IMR-90 (cell line): ENCODE data around the gene TBX15.

ENCODE experiments used
- BHLHE40 ChIP-seq: fragments of 150-350 bp; IDR thresholded peaks from 2 replicates; pipeline ENCODE4 v1.6.1; 2016; ENCODE audit warnings: mild to moderate bottlenecking, low read depth, low read length
- CEBPB ChIP-seq: IDR thresholded peaks from 2 replicates; pipeline ENCODE4 v1.6.1; 2012; ENCODE audit warnings: low read depth, low read length, improper control_type of control experiment
- CTCF ChIP-seq: conservative IDR thresholded peaks from 2 replicates; pipeline ENCODE4 v1.5.1; 2012; ENCODE audit warnings: mild to moderate bottlenecking, low read depth, low read length, improper control_type of control experiment
- FOS ChIP-seq: fragments of 150-350 bp; IDR thresholded peaks from 2 replicates; pipeline ENCODE4 v1.6.1; 2016; ENCODE audit warnings: low read depth, low read length
- MAFK ChIP-seq: IDR thresholded peaks from 2 replicates; pipeline ENCODE4 v1.6.1; 2012; ENCODE audit warnings: low read depth, low read length, improper control_type of control experiment
- MXI1 ChIP-seq: IDR thresholded peaks from 2 replicates; pipeline ENCODE4 v1.6.1; 2012; ENCODE audit warnings: low read depth, mild to moderate bottlenecking, low read length, moderate library complexity, borderline replicate concordance
- POLR2A ChIP-seq: IDR thresholded peaks from 2 replicates; pipeline ENCODE4 v1.6.1; 2012; ENCODE audit warnings: mild to moderate bottlenecking, low read depth, low read length
- RCOR1 ChIP-seq: IDR thresholded peaks from 2 replicates; pipeline ENCODE4 v1.6.1; 2012; ENCODE audit warnings: mild to moderate bottlenecking, low read length, improper control_type of control experiment; ENCODE audit not compliant: insufficient replicate concordance
- USF2 ChIP-seq: fragments of 150-350 bp; IDR thresholded peaks from 2 replicates; pipeline ENCODE4 v1.6.1; 2017; ENCODE audit warnings: mild to moderate bottlenecking, antibody characterized with exemption, low read length, low read depth

- no peak for TF ChIP-seq FOS
- TF ChIP-seq CTCF: no peak
- TF ChIP-seq BHLHE40: no peak
- no peak for TF ChIP-seq POLR2A
- TF ChIP-seq MAFK: no peak
- TF ChIP-seq MXI1: no peak
- TF ChIP-seq RCOR1: no peak
- TF ChIP-seq CEBPB: no peak
- no peak for TF ChIP-seq USF2
Observed at GRCh38 chr1:118973531-118974137, 14.5 kb downstream of the TBX15 start.
